HepG2 (cell line): ENCODE results near the gene IRF2BPL. TPM values are rescaled to one million over a fixed set of nuclear protein-coding genes. Genes with fewer than 3 reads are reported as not detected.

Experiments
- KDM3A ChIP-seq: IDR thresholded peaks from 2 replicates; pipeline ENCODE4 v1.6.1; 2018; ENCODE audit warnings: low read depth, missing compliant biosample characterization
- KDM4B ChIP-seq: sonication (generic); formaldehyde crosslinking; IDR thresholded peaks from 2 replicates; pipeline ENCODE4 v1.4.0; 2020; ENCODE audit warnings: missing genetic modification reagents
- MED13 ChIP-seq: sonication (generic); formaldehyde crosslinking; IDR thresholded peaks from 2 replicates; pipeline ENCODE4 v1.5.0; 2020; ENCODE audit warnings: missing genetic modification reagents
- MIXL1 ChIP-seq: IDR thresholded peaks from 2 replicates; pipeline ENCODE4 v1.6.1; 2016
- RBFOX2 ChIP-seq: fragments of 200-400 bp; formaldehyde crosslinking; IDR thresholded peaks from 2 replicates; pipeline ENCODE4 v1.6.1; 2017; ENCODE audit warnings: low read depth, mild to moderate bottlenecking, low read length
- REXO4 ChIP-seq: sonication (generic); formaldehyde crosslinking; IDR thresholded peaks from 2 replicates; pipeline ENCODE4 v1.8.0; 2022; ENCODE audit warnings: missing genetic modification reagents, mild to moderate bottlenecking, borderline replicate concordance
- RXRA ChIP-seq: sonication (generic); formaldehyde crosslinking; IDR thresholded peaks from 2 replicates; pipeline ENCODE4 v1.5.1; 2020; ENCODE audit warnings: missing genetic modification reagents
- STAT6 ChIP-seq: sonication (generic); formaldehyde crosslinking; IDR thresholded peaks from 2 replicates; pipeline ENCODE4 v1.4.0; 2020; ENCODE audit warnings: missing genetic modification reagents, mild to moderate bottlenecking, borderline replicate concordance
- U2AF1 ChIP-seq: fragments of 200-400 bp; formaldehyde crosslinking; optimal IDR thresholded peaks from 2 replicates; pipeline ENCODE3; 2017; ENCODE audit warnings: mild to moderate bottlenecking, low read depth, low read length
- ZMYM3 ChIP-seq: sonication (generic); formaldehyde crosslinking; IDR thresholded peaks from 2 replicates; pipeline ENCODE4 v1.5.1; 2020; ENCODE audit warnings: mild to moderate bottlenecking, missing genetic modification reagents
- polyA plus RNA-seq, 8 experiments: library from polyadenylated mRNA; depleted of rRNA in 3 of 8; stranded (reverse) in 7 of 8; unstranded in 1 of 8; fragments of >200 nt; fragmentation: Illumina TruSeq in 4 of 8; extraction: Trizol in 4 of 8; gene quantifications; 2 replicates each; pipeline versions ENCODE4 v1.2.1 to v1.2.3, GENCODE V29; 2011 to 2016; ENCODE audit warnings: low read depth in 4 of 8, missing spikeins in 1 of 8, mixed read lengths in 1 of 8; ENCODE audit not compliant: insufficient read depth in 1 of 8
- total RNA-seq, 5 experiments: library from RNA; depleted of rRNA; stranded (reverse); fragments of >200 nt; fragmentation: Illumina TruSeq; extraction: Trizol; gene quantifications; 2 replicates each; pipeline ENCODE4 v1.2.3, GENCODE V29; 2016; ENCODE audit warnings: low read depth in 1 of 5
- TF ChIP-seq, protein P1 (sequence below): sonication (generic); formaldehyde crosslinking; IDR thresholded peaks from 2 replicates; pipeline ENCODE4 v1.4.0; 2020; ENCODE audit warnings: missing genetic modification reagents
- TF ChIP-seq, protein P2 (sequence below), 2 experiments: IDR thresholded peaks; 2 replicates each; pipeline ENCODE4 v1.6.1; 2011 to 2012; ENCODE audit warnings: low read length in 2 of 2, borderline replicate concordance in 1 of 2, low read depth in 1 of 2, mild to moderate bottlenecking in 1 of 2, moderate library complexity in 1 of 2
- TF ChIP-seq, protein P3 (sequence below): IDR thresholded peaks from 2 replicates; pipeline ENCODE4 v1.6.1; 2016; ENCODE audit warnings: missing compliant biosample characterization, missing genetic modification reagents, borderline replicate concordance

The IRF2BPL gene
- total and polyA plus RNA-seq, 2 of the 13 experiments (the other 11 are each of a cell fraction or from before 2014, with no cell fraction given) = 6.6 to 8.4 TPM

DNA sequence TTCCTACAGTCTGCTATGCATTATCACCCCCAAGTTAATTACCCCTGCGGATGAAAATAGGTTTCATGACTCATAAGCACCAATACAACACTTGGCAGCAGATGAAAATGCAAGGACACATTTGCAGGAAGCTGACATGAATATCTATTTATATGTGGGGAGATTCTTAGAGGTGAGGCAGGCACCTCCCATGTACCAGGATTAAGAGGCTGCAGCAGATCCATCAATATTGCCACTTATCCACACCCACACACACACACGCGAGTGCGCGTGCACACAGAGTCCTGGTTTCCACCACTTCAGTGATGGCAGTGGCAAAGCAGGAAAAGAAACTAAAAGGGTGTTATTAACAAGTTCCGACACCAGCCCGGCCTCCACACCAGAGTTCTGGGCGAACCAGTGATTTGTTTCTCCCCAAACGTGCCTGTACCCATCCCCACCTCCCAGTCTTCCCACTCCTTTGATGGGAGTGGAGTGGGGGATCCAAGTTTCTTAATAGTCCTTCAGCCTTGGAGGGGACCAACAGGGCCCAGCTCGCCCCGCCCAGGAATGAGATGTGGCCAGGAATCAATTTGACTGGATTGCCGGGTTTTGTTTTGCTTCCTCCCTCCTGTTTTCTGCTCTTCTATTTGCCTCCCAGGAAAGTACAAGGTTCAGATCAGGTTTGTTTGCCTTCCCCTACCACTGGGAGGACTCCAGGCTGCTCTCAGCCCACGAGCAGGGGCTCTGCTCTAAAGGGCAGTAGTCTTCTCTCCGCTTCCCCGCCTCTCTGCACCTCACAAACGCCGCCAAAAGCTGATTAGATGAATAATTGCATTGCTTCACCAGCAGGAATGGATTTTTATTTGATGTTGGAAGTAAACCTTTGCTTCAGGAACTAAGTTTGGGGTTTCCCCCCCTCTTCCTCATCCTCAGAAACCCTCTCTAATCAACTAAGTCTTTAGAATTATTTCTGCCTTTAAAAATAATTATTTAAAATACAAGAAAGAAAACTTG lies 5.2 kb downstream of the IRF2BPL start (continued):
- no peak for TF ChIP-seq STAT6
- TF ChIP-seq U2AF1 = no peak
- TF ChIP-seq, protein P1, sequence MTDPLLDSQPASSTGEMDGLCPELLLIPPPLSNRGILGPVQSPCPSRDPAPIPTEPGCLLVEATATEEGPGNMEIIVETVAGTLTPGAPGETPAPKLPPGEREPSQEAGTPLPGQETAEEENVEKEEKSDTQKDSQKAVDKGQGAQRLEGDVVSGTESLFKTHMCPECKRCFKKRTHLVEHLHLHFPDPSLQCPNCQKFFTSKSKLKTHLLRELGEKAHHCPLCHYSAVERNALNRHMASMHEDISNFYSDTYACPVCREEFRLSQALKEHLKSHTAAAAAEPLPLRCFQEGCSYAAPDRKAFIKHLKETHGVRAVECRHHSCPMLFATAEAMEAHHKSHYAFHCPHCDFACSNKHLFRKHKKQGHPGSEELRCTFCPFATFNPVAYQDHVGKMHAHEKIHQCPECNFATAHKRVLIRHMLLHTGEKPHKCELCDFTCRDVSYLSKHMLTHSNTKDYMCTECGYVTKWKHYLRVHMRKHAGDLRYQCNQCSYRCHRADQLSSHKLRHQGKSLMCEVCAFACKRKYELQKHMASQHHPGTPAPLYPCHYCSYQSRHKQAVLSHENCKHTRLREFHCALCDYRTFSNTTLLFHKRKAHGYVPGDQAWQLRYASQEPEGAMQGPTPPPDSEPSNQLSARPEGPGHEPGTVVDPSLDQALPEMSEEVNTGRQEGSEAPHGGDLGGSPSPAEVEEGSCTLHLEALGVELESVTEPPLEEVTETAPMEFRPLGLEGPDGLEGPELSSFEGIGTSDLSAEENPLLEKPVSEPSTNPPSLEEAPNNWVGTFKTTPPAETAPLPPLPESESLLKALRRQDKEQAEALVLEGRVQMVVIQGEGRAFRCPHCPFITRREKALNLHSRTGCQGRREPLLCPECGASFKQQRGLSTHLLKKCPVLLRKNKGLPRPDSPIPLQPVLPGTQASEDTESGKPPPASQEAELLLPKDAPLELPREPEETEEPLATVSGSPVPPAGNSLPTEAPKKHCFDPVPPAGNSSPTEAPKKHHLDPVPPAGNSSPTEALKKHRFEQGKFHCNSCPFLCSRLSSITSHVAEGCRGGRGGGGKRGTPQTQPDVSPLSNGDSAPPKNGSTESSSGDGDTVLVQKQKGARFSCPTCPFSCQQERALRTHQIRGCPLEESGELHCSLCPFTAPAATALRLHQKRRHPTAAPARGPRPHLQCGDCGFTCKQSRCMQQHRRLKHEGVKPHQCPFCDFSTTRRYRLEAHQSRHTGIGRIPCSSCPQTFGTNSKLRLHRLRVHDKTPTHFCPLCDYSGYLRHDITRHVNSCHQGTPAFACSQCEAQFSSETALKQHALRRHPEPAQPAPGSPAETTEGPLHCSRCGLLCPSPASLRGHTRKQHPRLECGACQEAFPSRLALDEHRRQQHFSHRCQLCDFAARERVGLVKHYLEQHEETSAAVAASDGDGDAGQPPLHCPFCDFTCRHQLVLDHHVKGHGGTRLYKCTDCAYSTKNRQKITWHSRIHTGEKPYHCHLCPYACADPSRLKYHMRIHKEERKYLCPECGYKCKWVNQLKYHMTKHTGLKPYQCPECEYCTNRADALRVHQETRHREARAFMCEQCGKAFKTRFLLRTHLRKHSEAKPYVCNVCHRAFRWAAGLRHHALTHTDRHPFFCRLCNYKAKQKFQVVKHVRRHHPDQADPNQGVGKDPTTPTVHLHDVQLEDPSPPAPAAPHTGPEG (CRISPR knock-in tag) = no peak
- peak; percentile 58; the same call in 1 of the 2 replicates for TF ChIP-seq ZMYM3 (CRISPR knock-in tag)
- TF ChIP-seq, protein P2, sequence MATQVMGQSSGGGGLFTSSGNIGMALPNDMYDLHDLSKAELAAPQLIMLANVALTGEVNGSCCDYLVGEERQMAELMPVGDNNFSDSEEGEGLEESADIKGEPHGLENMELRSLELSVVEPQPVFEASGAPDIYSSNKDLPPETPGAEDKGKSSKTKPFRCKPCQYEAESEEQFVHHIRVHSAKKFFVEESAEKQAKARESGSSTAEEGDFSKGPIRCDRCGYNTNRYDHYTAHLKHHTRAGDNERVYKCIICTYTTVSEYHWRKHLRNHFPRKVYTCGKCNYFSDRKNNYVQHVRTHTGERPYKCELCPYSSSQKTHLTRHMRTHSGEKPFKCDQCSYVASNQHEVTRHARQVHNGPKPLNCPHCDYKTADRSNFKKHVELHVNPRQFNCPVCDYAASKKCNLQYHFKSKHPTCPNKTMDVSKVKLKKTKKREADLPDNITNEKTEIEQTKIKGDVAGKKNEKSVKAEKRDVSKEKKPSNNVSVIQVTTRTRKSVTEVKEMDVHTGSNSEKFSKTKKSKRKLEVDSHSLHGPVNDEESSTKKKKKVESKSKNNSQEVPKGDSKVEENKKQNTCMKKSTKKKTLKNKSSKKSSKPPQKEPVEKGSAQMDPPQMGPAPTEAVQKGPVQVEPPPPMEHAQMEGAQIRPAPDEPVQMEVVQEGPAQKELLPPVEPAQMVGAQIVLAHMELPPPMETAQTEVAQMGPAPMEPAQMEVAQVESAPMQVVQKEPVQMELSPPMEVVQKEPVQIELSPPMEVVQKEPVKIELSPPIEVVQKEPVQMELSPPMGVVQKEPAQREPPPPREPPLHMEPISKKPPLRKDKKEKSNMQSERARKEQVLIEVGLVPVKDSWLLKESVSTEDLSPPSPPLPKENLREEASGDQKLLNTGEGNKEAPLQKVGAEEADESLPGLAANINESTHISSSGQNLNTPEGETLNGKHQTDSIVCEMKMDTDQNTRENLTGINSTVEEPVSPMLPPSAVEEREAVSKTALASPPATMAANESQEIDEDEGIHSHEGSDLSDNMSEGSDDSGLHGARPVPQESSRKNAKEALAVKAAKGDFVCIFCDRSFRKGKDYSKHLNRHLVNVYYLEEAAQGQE (IDR thresholded peaks at IDR 0.05; ENCODE audit: borderline replicate concordance in 1 of 2, low read depth in 1 of 2, low read length in 2 of 2) = no peak
- peak; percentile 50; the same call in 1 of the 2 replicates for TF ChIP-seq KDM4B (CRISPR knock-in tag)
- no peak for TF ChIP-seq REXO4 (CRISPR knock-in tag)
- peak; percentile 66 for TF ChIP-seq RXRA (CRISPR knock-in tag)
- TF ChIP-seq, protein P3, sequence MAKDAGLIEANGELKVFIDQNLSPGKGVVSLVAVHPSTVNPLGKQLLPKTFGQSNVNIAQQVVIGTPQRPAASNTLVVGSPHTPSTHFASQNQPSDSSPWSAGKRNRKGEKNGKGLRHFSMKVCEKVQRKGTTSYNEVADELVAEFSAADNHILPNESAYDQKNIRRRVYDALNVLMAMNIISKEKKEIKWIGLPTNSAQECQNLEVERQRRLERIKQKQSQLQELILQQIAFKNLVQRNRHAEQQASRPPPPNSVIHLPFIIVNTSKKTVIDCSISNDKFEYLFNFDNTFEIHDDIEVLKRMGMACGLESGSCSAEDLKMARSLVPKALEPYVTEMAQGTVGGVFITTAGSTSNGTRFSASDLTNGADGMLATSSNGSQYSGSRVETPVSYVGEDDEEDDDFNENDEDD (CRISPR knock-in tag) = peak; percentile 58; the same call in 1 of the 2 replicates
- peak; percentile 53; the same call in 1 of the 2 replicates for TF ChIP-seq RBFOX2
- peak; percentile 56; the same call in 1 of the 2 replicates for TF ChIP-seq MIXL1 (CRISPR knock-in tag)
- no peak for TF ChIP-seq KDM3A (CRISPR knock-in tag)
- TF ChIP-seq MED13 (CRISPR knock-in tag) = no peak
